Mesendoderm (in vitro differentiated cells): ENCODE measurements around the gene MOB1A.
"Not testable (repeated sequence)": the region's sequence is repeated elsewhere in the genome, so short reads cannot be mapped to it uniquely, and the experiment has no call there.

Experiments used
- DNase-seq: peaks from one replicate; pipeline ENCODE4 v3.0.0; 2013
- H2AK5ac ChIP-seq: 2 replicates; pipeline ENCODE4 v1.6.1; 2013; ENCODE audit warnings: low read length, inconsistent platforms
- H2BK120ac ChIP-seq: 2 replicates; pipeline ENCODE4 v1.6.1; 2013; ENCODE audit warnings: low read depth, mild to moderate bottlenecking, low read length, moderate library complexity, mixed read lengths
- H2BK15ac ChIP-seq: replicated peaks from 2 replicates; pipeline ENCODE4 v1.6.1; 2013; ENCODE audit warnings: low read depth, mild to moderate bottlenecking, moderate library complexity
- H2BK5ac ChIP-seq: 2 replicates; pipeline ENCODE4 v1.6.1; 2013; ENCODE audit warnings: low read length, inconsistent platforms
- H3K18ac ChIP-seq: 2 replicates; pipeline ENCODE4 v1.6.1; 2013; ENCODE audit warnings: mild to moderate bottlenecking, low read length, mixed read lengths
- H3K23ac ChIP-seq: one replicate; pipeline ENCODE4 v1.6.1; 2013; ENCODE audit warnings: low read length
- H3K27ac ChIP-seq: 2 replicates; pipeline ENCODE4 v1.5.1; 2013; ENCODE audit warnings: low read depth, mild to moderate bottlenecking, inconsistent platforms, low read length, moderate library complexity
- H3K27me3 ChIP-seq: 2 replicates; pipeline ENCODE4 v1.6.1; 2013; ENCODE audit warnings: low read length, control low read depth, mild to moderate bottlenecking, inconsistent platforms; ENCODE audit not compliant: insufficient read depth, poor library complexity
- H3K36me3 ChIP-seq: 2 replicates; pipeline ENCODE4 v1.6.1; 2013; ENCODE audit warnings: low read length, inconsistent platforms; ENCODE audit not compliant: control insufficient read depth, insufficient read depth
- H3K4ac ChIP-seq: one replicate; pipeline ENCODE4 v1.6.1; 2013; ENCODE audit warnings: low read depth, mild to moderate bottlenecking, low read length, moderate library complexity
- H3K4me1 ChIP-seq: 2 replicates; pipeline ENCODE4 v1.6.1; 2013; ENCODE audit warnings: low read depth, low read length, inconsistent platforms; ENCODE audit not compliant: control insufficient read depth
- H3K4me2 ChIP-seq: 2 replicates; pipeline ENCODE4 v1.6.1; 2013; ENCODE audit warnings: low read length
- H3K4me3 ChIP-seq: 2 replicates; pipeline ENCODE4 v1.5.1; 2013; ENCODE audit warnings: mild to moderate bottlenecking, low read length
- H3K56ac ChIP-seq: one replicate; pipeline ENCODE4 v1.6.1; 2013; ENCODE audit warnings: low read length
- H3K79me1 ChIP-seq: 2 replicates; pipeline ENCODE4 v1.6.1; 2013; ENCODE audit warnings: low read length, inconsistent platforms
- H3K79me2 ChIP-seq: 2 replicates; pipeline ENCODE4 v1.6.1; 2013; ENCODE audit warnings: mild to moderate bottlenecking, low read length; ENCODE audit not compliant: control insufficient read depth, insufficient read depth
- H3K9ac ChIP-seq: 2 replicates; pipeline ENCODE4 v1.6.1; 2013; ENCODE audit warnings: low read length, inconsistent platforms
- H4K5ac ChIP-seq: one replicate; pipeline ENCODE4 v1.6.1; 2013; ENCODE audit warnings: low read length
- H4K8ac ChIP-seq: one replicate; pipeline ENCODE4 v1.6.1; 2013; ENCODE audit warnings: low read depth, mild to moderate bottlenecking, control low read depth, low read length, moderate library complexity
- WGBS: extraction: QIAGEN DNeasy Blood & Tissue Kit; methylation state at CpG from one replicate; pipeline ENCODE4 v1.1.7; 2013; ENCODE audit warnings: low lambda C conversion rate, missing lambda C conversion rate; ENCODE audit not compliant: insufficient coverage; ENCODE audit errors: extremely low coverage; 5-methylcytosine and 5-hydroxymethylcytosine counted together

MOB1A gene

DNA sequence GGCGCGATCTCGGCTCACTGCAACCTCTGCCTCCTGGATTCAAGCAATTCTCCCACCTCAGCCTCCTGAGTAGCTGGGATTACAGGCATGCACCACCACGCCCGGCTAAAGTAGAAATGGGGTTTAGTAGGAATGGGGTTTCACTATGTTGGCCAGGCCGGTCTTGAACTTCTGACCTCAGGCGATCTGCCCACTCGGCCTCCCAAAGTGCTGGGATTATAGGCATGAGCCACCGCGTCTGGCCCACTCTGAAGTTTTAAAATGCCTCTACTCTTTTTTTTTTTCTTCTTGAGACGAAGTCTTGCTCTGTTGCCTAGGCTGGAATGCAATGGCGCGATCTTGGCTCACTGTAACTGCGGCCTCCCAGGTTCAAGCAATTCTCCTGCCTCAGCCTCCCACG lies 8.0 kb upstream of the MOB1A start:
- not testable (repeated sequence) for DNase-seq, H3K4me1 ChIP-seq, H2BK120ac ChIP-seq, H2AK5ac ChIP-seq, H3K4ac ChIP-seq, H3K4me2 ChIP-seq, H3K79me2 ChIP-seq, H3K79me1 ChIP-seq, H3K23ac ChIP-seq, H3K56ac ChIP-seq, H2BK15ac ChIP-seq, H3K9ac ChIP-seq, H3K36me3 ChIP-seq, H3K18ac ChIP-seq, H2BK5ac ChIP-seq, H3K27me3 ChIP-seq, H4K8ac ChIP-seq, H3K27ac ChIP-seq, H3K4me3 ChIP-seq, H4K5ac ChIP-seq
- no CpG with 5 or more reads among the region's 15 CpGs for WGBS

DNA sequence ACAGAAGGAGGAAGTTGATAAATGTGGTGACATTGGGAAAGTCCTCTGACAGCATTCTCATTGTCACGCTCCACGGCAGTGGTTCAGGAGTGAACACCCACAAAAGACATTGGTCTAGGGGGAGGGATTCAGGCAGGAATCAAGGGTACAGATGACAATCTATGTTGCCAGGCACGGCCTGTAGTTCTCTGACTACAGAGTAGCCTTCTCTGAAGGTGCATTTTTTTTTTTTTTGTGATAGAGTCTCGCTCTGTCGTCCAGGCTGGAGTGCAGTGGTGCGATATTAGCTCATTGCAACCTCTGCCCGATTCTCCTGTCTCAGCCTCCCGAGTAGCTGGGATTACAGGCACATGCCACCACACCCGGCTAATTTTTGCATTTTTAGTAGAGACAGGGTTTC lies 7.4 kb upstream of the MOB1A start:
- Histone ChIP-seq H3K36me3 (no peaks in the 10 kb centered on the region), H3K79me2 (no peaks in the 10 kb centered on the region), H3K4ac (no peak overlapping the region), H2BK120ac (no peak overlapping the region), H4K5ac (no peak overlapping the region), H3K79me1 (no peaks in the 10 kb centered on the region), H3K9ac (no peak overlapping the region), H3K27me3 (no peaks in the 10 kb centered on the region), H3K23ac (no peak overlapping the region), H3K18ac (no peak overlapping the region), H3K56ac (no peak overlapping the region), H3K4me1 (peaks cover 2% of the 10 kb centered on the region), H3K4me3 (no peak overlapping the region), H2BK15ac (no peak overlapping the region), H4K8ac (no peak overlapping the region), H2BK5ac (no peak overlapping the region), H3K27ac (no peak overlapping the region), H2AK5ac (no peak overlapping the region), H3K4me2 (no peak overlapping the region)
- no CpG with 5 or more reads among the region's 9 CpGs for WGBS
- DNase-seq, result no peak

DNA sequence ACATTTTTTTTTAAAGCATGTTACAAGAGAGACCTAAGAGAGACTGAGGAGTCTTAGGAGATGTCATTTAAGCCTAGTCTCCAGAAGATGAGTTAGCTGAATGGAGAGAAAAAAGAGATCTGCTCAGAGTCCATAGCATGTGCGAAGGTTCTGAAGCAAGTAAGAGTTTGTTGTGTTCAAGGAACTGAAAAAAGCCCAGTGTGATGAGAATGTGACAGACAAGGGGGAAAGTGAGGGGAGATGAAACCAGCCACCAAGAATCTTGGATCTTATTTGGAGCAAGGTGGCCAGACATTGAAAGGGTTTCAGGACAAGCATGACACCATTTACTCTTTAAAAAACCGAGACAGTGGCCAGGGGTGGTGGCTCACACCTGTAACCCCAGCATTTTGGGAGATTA lies 5.2 kb upstream of the MOB1A start:
- Histone ChIP-seq H3K4me1 (peaks cover 2% of the 10 kb centered on the region), H4K8ac (no peak overlapping the region), H3K9ac (no peak overlapping the region), H3K79me1 (no peaks in the 10 kb centered on the region), H3K56ac (peak overlapping the region; percentile 1), H3K27ac (no peak overlapping the region), H2BK15ac (no peak overlapping the region), H3K4me2 (no peak overlapping the region), H3K4me3 (no peak overlapping the region), H2AK5ac (no peak overlapping the region), H3K79me2 (no peaks in the 10 kb centered on the region), H3K18ac (no peak overlapping the region), H3K27me3 (no peaks in the 10 kb centered on the region), H3K4ac (no peak overlapping the region), H3K36me3 (no peaks in the 10 kb centered on the region), H4K5ac (no peak overlapping the region), H2BK120ac (no peak overlapping the region), H2BK5ac (no peak overlapping the region), H3K23ac (no peak overlapping the region)
- WGBS, result no CpG with 5 or more reads among the region's 2 CpGs
- no peak for DNase-seq

DNA sequence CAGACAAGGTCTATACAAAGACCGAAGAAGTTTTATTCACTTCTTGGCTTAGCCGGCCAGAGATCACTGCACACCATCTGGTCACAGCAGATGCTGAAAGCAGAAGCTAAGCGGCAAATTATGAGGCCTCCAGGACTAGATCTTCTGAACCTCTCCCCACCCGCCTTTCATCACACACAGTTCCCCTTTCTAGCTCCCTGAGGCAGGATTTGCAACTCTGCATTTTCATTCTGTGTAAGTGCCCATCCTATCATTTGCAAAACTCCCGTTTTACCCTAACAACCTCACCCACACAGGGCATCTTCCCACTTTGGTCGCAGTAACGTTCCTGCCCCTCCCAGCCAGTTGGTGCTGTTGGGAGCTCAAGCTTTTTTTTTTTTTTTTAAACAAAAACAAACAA lies 3.1 kb upstream of the MOB1A start:
- peaks cover 1% of the 10 kb centered on the region for H3K79me1 ChIP-seq
- no peak for DNase-seq
- peak overlapping the region; percentile 9 for H3K23ac ChIP-seq
- H3K4me2 ChIP-seq, result no peak overlapping the region
- no peak overlapping the region for H3K4me3 ChIP-seq
- no peak overlapping the region for H2BK5ac ChIP-seq
- peak overlapping the region; percentile 29 for H3K9ac ChIP-seq
- peaks cover 13% of the 10 kb centered on the region for H3K79me2 ChIP-seq
- WGBS, result no CpG with 5 or more reads among the region's 7 CpGs
- H3K27me3 ChIP-seq, result no peaks in the 10 kb centered on the region
- no peak overlapping the region for H3K27ac ChIP-seq
- H3K4me1 ChIP-seq, result no peaks in the 10 kb centered on the region
- no peak overlapping the region for H3K18ac ChIP-seq
- H2AK5ac ChIP-seq, result no peak overlapping the region
- H3K56ac ChIP-seq, result peak overlapping the region; percentile 60
- no peak overlapping the region for H4K8ac ChIP-seq
- H2BK15ac ChIP-seq, result no peak overlapping the region
- H4K5ac ChIP-seq, result no peak overlapping the region
- H3K36me3 ChIP-seq, result no peaks in the 10 kb centered on the region
- no peak overlapping the region for H3K4ac ChIP-seq
- H2BK120ac ChIP-seq, result no peak overlapping the region

DNA sequence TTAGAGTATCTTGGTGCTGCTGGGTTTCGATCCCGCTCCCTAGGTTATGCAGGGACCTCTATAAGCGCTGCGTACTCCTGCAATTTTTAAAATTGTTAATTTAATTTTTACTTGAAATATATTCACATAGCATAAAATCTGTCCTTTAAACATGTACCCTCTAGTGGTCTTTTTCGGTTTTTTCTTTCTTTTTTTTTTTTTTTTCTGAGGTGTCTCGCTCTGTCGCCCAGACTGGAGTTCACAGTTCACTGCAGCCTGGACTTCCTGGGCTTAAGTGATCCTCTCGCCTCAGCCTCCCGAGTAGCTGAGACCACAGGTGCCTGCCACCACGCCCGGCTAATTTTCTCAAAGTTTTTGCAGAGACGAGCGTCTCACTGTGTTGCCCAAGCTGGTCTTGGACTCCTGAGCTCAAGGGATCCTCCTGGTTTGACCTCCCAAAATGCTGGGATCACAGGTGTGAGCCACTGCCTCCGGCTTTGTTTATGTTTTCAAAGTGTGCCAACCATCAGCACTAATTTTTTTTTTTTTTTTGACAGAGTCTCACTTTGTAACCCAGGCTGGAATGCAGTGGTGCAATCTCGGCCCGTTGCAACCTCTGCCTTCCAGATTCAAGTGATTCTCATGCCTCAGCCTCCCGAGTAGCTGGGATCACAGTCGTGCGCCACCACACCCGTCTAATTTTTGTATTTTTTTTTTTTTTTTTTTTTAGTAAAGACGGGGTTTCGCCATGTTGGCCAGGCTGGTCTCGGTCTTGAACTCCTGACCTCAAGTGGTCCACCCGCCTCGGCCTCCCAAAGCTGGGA lies 585 bp upstream of the MOB1A start:
- H2BK120ac ChIP-seq, result no peak overlapping the region
- no peaks in the 10 kb centered on the region for H3K27me3 ChIP-seq
- no peak overlapping the region for H3K4me2 ChIP-seq
- H3K27ac ChIP-seq, result no peak overlapping the region
- peak overlapping the region; percentile 64 for H3K56ac ChIP-seq
- H3K18ac ChIP-seq, result no peak overlapping the region
- H2BK15ac ChIP-seq, result no peak overlapping the region
- no peak overlapping the region for H3K4ac ChIP-seq
- no peak for DNase-seq
- WGBS, result no CpG with 5 or more reads among the region's 25 CpGs
- no peak overlapping the region for H4K8ac ChIP-seq
- peaks cover 2% of the 10 kb centered on the region for H3K79me1 ChIP-seq
- no peak overlapping the region for H3K23ac ChIP-seq
- no peak overlapping the region for H2BK5ac ChIP-seq
- H3K79me2 ChIP-seq, result peaks cover 28% of the 10 kb centered on the region
- no peak overlapping the region for H3K4me3 ChIP-seq
- no peak overlapping the region for H4K5ac ChIP-seq
- no peak overlapping the region for H3K9ac ChIP-seq
- no peaks in the 10 kb centered on the region for H3K4me1 ChIP-seq
- H3K36me3 ChIP-seq, result no peaks in the 10 kb centered on the region
- H2AK5ac ChIP-seq, result no peak overlapping the region

DNA sequence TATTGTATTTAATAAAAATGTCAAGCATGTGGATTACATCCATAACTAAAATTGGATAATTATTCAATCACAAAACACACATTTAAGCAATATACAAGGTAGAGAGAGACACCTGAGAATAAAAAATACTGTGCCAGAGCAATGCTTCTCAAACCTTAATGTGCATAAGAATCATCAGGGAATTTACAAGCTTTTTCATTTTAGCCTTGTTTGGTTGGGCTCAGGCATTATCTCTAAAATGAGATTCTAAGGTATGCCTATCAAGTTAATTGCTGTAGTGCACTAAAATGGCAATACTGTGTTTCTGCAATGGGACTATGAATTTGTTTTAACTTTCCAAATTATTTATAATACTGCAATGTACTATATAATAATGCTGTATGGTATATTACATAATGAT lies 983 bp downstream of the MOB1A start:
- Histone ChIP-seq H3K4me1 (no peaks in the 10 kb centered on the region), H3K4me3 (peak overlapping the region; percentile 73), H2AK5ac (no peak overlapping the region), H4K8ac (no peak overlapping the region), H3K4me2 (peak overlapping the region; percentile 64), H2BK5ac (no peak overlapping the region), H3K79me2 (peaks cover 36% of the 10 kb centered on the region), H2BK120ac (no peak overlapping the region), H2BK15ac (no peak overlapping the region), H3K56ac (peak overlapping the region; percentile 93), H3K27ac (no peak overlapping the region), H3K27me3 (no peaks in the 10 kb centered on the region), H3K9ac (peak overlapping the region; percentile 94), H3K79me1 (peaks cover 2% of the 10 kb centered on the region), H3K36me3 (no peaks in the 10 kb centered on the region), H3K23ac (no peak overlapping the region), H3K18ac (no peak overlapping the region), H4K5ac (no peak overlapping the region), H3K4ac (no peak overlapping the region)
- DNase-seq, result no peak
